Right cardiac atrium (tissue), 5 donors: ENCODE data around the gene MCCC2. TPM values are rescaled to one million over a fixed set of nuclear protein-coding genes. Genes with fewer than 3 reads are reported as not detected.
"Not testable (repeated sequence)": the region's sequence is repeated elsewhere in the genome, so short reads cannot be mapped to it uniquely, and the experiment has no call there.

Experiments used
- ATAC-seq, 2 donors: fragments of 200-7000 bp; cut with Tn5 transposase; one replicate each; pipeline versions ENCODE4 v1.8.0 to v1.9.1; 2020; ENCODE audit warnings: moderate library complexity in 2 of 2, mild to moderate bottlenecking in 1 of 2
- DNase-seq, 3 donors: peaks; one replicate each; pipeline ENCODE4 v3.0.0-alpha.2; 2020
- H3K27ac ChIP-seq: one replicate; pipeline ENCODE4 v1.5.1; 2013; ENCODE audit warnings: mild to moderate bottlenecking, low read length, control low read depth, moderate library complexity
- H3K27me3 ChIP-seq: one replicate; pipeline ENCODE4 v1.6.1; 2013; ENCODE audit not compliant: control insufficient read depth, insufficient read depth
- H3K4me1 ChIP-seq: one replicate; pipeline ENCODE4 v1.6.1; 2013; ENCODE audit warnings: low read length; ENCODE audit not compliant: control insufficient read depth, insufficient read depth
- H3K4me3 ChIP-seq: one replicate; pipeline ENCODE4 v1.5.1; 2013; ENCODE audit warnings: low read length, control low read depth
- H3K9me3 ChIP-seq: one replicate; pipeline ENCODE4 v1.6.1; 2013; ENCODE audit warnings: low read length; ENCODE audit not compliant: control insufficient read depth
- WGBS: extraction: QIAGEN DNeasy Blood & Tissue Kit; methylation state at CpG from one replicate; pipeline ENCODE4 v1.1.7; 2013; 5-methylcytosine and 5-hydroxymethylcytosine counted together
- intact Hi-C, 4 donors: fragments of 100-400 bp; cut with DNase I; formaldehyde crosslinking; loops; one replicate each; pipeline versions ENCODE4 v1.11.0 to v1.14.0; 2022 to 2023
- polyA plus RNA-seq: library from polyadenylated mRNA; stranded (reverse); fragments of 200-250 nt; gene quantifications from one replicate; pipeline ENCODE4 v1.2.3, GENCODE V29; 2013
- total RNA-seq, 4 donors: library from RNA; stranded (reverse); fragmentation: NEBNext Ultra II Directional; extraction: Animal tissue kit (Norgen Biotek cat#: 25700); gene quantifications; one replicate each; pipeline ENCODE4 v1.2.1, GENCODE V29; 2021
- donor health status: healthy with polysubstance abuse.
- donor health status: DM: no; HTN: yes; CAD: no.
- donor health status: DM: no; HTN: no; CAD: no.
- donor health status: DM: no; HTN: yes; CAD: no; lungs with severe emphysema.
- donor health status: DM: yes; HTN: yes; CAD: no.

MCCC2 gene
- total and polyA plus RNA-seq, 5 donors: 47.1 to 71.8 (median 52.7) TPM

DNA sequence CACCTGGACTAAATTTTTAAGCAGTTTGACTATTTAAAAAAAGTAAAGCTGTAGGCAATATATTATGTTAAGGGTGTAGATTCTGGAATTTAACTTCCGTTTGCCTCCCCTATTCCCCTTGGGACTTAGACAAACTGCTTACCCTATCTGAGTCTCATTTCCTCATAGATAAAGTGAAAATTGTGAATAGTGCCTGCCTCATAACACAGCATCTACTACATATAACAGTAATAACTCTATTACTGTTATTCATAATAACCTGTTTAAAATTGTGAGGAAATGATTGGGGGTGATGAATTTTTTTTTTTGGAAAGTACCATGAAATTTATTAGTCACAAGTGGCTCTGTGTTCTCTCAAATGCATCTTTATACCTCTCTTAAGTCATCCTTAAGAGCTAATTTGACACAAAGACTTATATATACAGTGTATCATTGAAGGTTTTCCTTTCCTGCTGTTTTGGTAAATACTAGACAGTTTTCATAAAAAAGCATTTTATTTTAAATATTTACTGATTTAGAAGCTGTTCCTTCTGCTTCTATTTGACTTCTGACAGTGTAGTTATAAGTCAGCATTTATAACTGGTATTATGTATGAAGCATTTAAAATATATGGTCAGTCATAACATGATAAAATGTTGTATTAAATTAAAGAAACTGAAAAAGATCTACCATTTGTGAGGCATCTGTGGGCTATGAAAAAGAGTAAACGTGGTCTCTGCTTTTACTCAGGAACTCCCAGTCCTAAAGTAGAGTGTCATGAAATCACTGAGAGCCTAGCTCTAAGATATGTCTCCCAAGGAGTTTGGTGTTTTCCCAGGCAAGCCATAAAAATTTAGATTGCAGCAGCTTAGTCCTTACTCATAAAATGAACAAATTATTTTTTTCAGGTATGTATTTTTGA is 46.4 kb downstream of the MCCC2 start:
- intact Hi-C loops: no loop called here
- ATAC-seq: no peak
- no peaks in the 10 kb centered on the region for H3K9me3 ChIP-seq
- H3K27me3 ChIP-seq: no peaks in the 10 kb centered on the region
- WGBS: 61% methylated on average over 2 of the region's 2 CpGs
- no peaks in the 10 kb centered on the region for H3K4me1 ChIP-seq
- no peak overlapping the region for H3K27ac ChIP-seq
- no peak overlapping the region for H3K4me3 ChIP-seq
- no peak for DNase-seq

DNA sequence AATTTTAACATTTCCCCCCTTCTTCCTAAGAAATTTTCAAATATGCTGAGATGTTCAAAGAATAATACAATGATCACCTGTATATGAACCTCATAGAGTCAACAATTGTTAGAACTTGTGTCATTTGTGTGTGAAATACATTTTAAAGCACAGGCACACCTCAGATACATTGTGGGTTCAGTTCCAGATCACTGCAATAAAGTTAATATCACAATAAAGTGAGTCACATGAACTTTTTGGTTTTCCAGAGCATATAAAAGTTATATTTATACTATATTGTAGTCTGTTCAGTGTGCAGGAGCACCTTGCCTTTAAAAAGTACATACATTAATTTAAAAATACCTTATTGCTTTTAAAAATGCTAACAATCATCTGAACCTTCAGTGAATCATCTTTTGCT is 50.0 kb downstream of the MCCC2 start:
- no peak for DNase-seq
- no peak for ATAC-seq
- no peak overlapping the region for H3K27ac ChIP-seq
- H3K4me3 ChIP-seq: no peak overlapping the region
- H3K9me3 ChIP-seq: no peaks in the 10 kb centered on the region
- intact Hi-C loops: no loop called here
- H3K4me1 ChIP-seq: no peaks in the 10 kb centered on the region
- H3K27me3 ChIP-seq: no peaks in the 10 kb centered on the region

DNA sequence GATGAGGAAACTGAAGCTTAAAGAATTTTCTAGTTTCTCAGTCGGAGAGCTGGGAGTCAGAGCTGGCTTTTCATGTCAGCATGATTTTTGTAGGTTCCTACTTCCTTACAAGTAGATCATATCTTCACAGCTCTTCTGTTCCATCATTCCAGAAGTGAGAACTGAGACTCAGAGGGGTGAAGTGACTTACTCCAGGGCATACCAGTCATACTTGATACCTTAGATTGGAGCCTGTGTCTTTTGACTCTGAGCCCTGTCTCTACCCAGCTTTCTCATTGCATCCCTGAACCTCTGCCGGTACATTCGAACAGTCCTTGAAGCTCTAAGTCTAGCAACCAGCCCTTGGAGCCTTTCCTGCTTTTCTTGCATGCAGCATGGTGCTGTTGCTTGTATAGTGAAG is 53.3 kb downstream of the MCCC2 start:
- no peaks in the 10 kb centered on the region for H3K9me3 ChIP-seq
- no peak for ATAC-seq
- no peak overlapping the region for H3K4me3 ChIP-seq
- intact Hi-C loops: no loop called here
- no peak overlapping the region for H3K27ac ChIP-seq
- H3K27me3 ChIP-seq: no peaks in the 10 kb centered on the region
- no peak for DNase-seq
- 96% methylated on average over 3 of the region's 3 CpGs for WGBS
- H3K4me1 ChIP-seq: no peaks in the 10 kb centered on the region

DNA sequence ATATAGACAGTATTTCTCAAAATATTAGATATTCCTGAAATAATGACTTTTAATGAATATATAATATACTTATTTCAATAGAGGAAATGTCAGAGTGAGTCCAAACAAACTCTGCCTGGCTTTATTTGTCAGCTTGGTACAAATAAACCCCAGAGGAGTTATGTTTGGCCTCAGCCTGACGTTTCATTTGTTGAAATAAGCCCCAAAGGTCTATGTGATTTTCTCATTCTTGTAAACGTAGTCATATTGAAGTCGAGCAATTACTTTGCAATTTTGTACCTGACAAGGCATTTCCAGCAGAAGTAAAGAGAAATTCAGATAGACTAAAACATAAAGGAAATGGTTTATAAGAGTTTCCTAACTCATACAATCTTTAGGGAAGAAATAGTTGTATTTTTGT is 57.9 kb downstream of the MCCC2 start:
- Histone ChIP-seq H3K4me1 (no peaks in the 10 kb centered on the region), H3K4me3 (no peak overlapping the region), H3K27me3 (no peaks in the 10 kb centered on the region), H3K9me3 (no peaks in the 10 kb centered on the region), H3K27ac (no peak overlapping the region)
- ATAC-seq (no peak), DNase-seq (no peak)
- intact Hi-C loops: no loop called here
- 67% methylated on average over 3 of the region's 3 CpGs for WGBS

DNA sequence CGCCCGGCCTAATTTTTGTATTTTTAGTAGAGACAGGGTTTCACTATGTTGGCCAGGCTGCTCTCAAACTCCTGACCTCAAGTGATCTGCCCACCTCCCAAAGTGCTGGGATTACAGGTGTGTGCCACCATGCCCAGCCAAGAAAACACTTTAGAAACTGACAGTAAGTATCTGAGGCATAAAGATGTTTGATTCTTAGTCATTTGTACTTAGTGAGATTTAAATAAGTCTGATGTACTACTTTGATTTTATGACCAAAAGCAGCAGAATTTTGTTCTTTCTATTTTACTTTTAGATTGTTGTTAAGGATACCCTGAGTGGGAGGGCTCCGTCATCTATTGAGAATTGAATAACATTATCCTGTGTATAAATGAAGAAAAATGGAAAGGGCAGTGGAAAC is 63.8 kb downstream of the MCCC2 start:
- H3K4me1 ChIP-seq, H3K4me3 ChIP-seq, H3K27ac ChIP-seq, intact Hi-C loops, H3K27me3 ChIP-seq, DNase-seq, H3K9me3 ChIP-seq, ATAC-seq: not testable (repeated sequence)
- WGBS: 97% methylated on average over 3 of the region's 3 CpGs

DNA sequence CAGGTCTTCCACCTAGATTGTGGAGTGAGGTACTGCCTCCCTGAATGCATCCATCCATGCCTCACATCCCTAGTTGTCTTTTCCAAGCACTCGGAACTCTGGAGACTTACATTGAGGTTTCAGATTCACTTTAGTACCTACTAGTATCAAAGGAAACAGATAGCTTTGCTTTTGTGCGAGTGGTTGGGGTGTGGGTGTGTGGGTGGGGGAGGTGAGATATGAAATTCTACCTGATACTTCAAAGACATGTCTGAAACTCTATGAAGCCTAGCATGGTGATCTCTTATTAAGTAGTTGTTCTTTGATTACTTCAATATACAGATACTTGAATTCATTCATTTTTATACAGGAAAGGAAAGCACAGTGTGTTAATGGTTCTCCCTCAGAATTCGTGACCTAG is 64.4 kb downstream of the MCCC2 start:
- no peaks in the 10 kb centered on the region for H3K9me3 ChIP-seq
- no peak overlapping the region for H3K4me3 ChIP-seq
- ATAC-seq: no peak
- no peak for DNase-seq
- no peaks in the 10 kb centered on the region for H3K27me3 ChIP-seq
- no peaks in the 10 kb centered on the region for H3K4me1 ChIP-seq
- intact Hi-C loops: no loop called here
- 90% methylated on average over 3 of the region's 3 CpGs for WGBS
- no peak overlapping the region for H3K27ac ChIP-seq

DNA sequence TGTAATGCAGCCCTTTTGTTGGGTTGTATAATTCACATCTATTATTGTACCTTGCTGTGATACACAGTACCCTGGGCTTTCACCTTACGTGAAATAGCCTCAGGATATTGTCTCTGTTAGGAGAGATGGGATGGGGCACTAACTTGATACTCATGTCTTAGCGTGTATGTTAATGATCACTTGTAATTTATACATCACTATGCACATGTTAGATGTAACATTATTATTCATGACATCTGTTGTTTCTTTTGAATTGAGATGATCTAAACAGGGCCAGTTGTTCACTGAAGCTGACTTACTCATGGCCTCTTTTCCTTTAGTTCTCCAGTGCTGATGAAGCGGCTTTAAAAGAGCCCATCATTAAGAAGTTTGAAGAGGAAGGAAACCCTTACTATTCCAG is 65.2 kb downstream of the MCCC2 start:
- DNase-seq (no peak), ATAC-seq (no peak)
- Histone ChIP-seq H3K27me3 (no peaks in the 10 kb centered on the region), H3K4me3 (no peak overlapping the region), H3K4me1 (no peaks in the 10 kb centered on the region), H3K27ac (no peak overlapping the region), H3K9me3 (no peaks in the 10 kb centered on the region)
- 65% methylated on average over 3 of the region's 3 CpGs for WGBS
- intact Hi-C loops: no loop called here

DNA sequence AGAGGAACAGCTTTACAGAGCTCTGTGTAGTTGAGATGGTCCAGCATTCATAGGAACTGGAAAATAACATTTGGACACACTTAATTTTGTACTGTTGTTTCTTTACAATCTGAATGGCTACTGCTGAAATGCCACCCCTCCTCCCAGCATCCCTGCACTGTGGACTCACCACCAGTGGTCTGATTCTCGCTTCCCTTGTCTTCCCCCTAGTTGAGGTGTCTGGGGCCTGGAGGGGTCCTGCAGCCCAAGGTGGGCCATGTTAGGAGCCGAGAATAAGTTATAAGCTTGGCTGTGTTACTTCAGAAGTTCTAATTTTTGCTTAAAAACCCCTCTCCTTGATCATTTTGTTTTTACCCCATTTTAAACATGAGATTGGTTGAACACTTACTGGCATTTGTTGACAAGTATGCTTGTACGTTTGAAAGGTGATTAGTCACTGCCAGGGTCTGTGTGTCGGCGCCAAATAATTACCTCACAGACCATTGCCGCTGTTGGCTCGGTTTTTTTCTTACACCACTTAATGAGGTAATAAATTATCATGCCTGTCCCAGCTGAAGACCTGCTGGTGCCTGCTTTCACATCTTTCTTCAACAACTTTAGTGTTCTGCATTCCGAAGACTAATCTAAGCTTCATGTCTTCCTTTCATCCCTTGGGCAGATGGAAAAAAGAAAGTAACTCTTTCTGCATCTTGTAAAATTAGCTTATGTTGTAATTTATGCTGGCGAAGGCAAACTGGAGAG is 65.8 kb downstream of the MCCC2 start:
- Histone ChIP-seq H3K27me3 (no peaks in the 10 kb centered on the region), H3K4me3 (no peak overlapping the region), H3K9me3 (no peaks in the 10 kb centered on the region), H3K4me1 (no peaks in the 10 kb centered on the region), H3K27ac (no peak overlapping the region)
- DNase-seq: no peak
- 61% methylated on average over 9 of the region's 9 CpGs for WGBS
- no peak for ATAC-seq
- intact Hi-C loops: no loop called here

DNA sequence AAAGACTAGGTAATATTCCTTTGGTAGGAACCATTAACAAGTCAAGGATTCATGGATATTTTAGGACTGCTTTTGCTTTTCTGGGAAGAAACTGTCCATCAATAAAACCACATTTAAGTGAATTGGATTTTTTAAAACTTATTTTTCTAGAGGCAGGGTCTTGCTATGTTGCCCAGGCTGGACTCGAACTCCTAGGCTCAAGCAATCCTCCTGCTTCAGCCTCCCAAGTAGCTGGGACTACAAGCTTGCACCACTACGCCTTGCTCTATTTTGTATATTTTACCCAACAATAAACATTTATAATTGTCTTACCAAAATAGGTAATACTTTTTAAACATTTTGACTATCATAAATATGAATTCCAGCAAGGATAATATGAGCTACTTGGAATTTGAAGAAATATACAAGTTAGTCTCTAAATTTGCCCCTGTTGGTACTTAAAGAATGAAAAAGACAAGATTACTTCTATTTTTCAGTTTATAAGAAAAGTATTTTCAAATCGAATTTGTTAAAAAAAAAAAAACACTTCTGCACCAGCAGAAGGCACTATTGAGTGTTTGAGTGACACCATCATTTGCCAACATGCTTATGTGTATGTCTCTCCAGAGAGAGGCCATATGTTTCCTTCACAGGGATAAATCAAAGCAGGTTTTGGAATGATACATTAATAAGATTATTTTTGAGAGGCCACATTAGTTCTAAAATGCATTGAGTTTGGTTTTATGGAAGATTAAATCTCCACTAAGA is 71.9 kb downstream of the MCCC2 start:
- H3K4me3 ChIP-seq: no peak overlapping the region
- DNase-seq: no peak
- intact Hi-C loops: no loop called here
- 86% methylated on average over 3 of the region's 3 CpGs for WGBS
- no peak for ATAC-seq
- no peaks in the 10 kb centered on the region for H3K27me3 ChIP-seq
- H3K27ac ChIP-seq: no peak overlapping the region
- H3K4me1 ChIP-seq: no peaks in the 10 kb centered on the region
- no peaks in the 10 kb centered on the region for H3K9me3 ChIP-seq

DNA sequence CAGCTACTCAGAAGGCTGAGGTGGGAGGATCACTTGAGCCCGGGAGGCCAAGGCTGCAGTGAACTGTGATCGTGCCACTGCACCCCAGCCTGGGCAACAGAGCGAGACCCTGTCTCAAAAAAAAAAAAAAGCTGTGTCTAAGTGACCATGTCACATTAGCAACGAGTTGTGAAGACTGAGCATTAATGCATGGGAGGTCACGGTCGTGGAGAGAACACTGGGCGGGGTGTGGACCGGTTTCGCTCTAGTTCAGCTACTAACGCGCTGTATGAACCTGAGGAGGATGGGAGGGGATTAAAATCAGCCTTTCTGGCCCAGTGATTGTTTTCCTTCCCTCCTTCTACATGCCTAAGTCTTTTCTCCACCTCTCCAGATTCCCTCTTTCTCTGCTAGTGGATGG is 75.2 kb downstream of the MCCC2 start:
- WGBS: 93% methylated on average over 11 of the region's 11 CpGs
- no peak for ATAC-seq

More for the DNA sequence above, 75.2 kb downstream of the MCCC2 start:
- Histone ChIP-seq H3K4me1 (no peaks in the 10 kb centered on the region), H3K27me3 (no peaks in the 10 kb centered on the region), H3K4me3 (no peak overlapping the region), H3K9me3 (no peaks in the 10 kb centered on the region), H3K27ac (no peak overlapping the region)
- no peak for DNase-seq
- intact Hi-C loops: no loop called here
